ENCODE measurements around the gene ADCY2. TPM values are rescaled to one million over a fixed set of nuclear protein-coding genes. Genes with fewer than 3 reads are reported as not detected.

ADCY2 gene
- total and polyA plus RNA-seq, 4 experiments from 2014 or later = not detected

GRCh38 chr5:7493081-7493480 lies 97.1 kb downstream of the ADCY2 start:
- intact Hi-C loops (cut with micrococcal nuclease) = no loop called here
- Histone ChIP-seq H3K9me3 (ENCODE audit: control insufficient read depth in 1 of 2, low read length in 2 of 2) (no peaks in the 10 kb centered on the region), H3K36me3 (ENCODE audit: insufficient read depth, low read length) (no peaks in the 10 kb centered on the region), H3K4me3 (ENCODE audit: low read length in 2 of 2) (no peak overlapping the region), H3K27ac (ENCODE audit: low read depth, low read length) (no peak overlapping the region), H3K27me3 (ENCODE audit: insufficient read depth, low read length) (no peaks in the 10 kb centered on the region), H3K4me1 (ENCODE audit: insufficient read depth, low read length) (no peaks in the 10 kb centered on the region)
- H3K4me1 Mint-ChIP-seq = no peaks in the 10 kb centered on the region
- no peak for DNase-seq
- H3K36me3 Mint-ChIP-seq = no peaks in the 10 kb centered on the region
- H3K27ac Mint-ChIP-seq = no peak overlapping the region
- ChIA-PET CTCF (ENCODE audit: partially characterized antibody) (no interaction called here), POLR2A (ENCODE audit: partially characterized antibody) (no interaction called here)
- H3K27me3 Mint-ChIP-seq = no peaks in the 10 kb centered on the region
- H3K9me3 Mint-ChIP-seq = peaks cover 0 to 7% (median 2%) of the 10 kb centered on the region in 8 donors
- no peak overlapping the region for H3K4me3 Mint-ChIP-seq

DNA sequence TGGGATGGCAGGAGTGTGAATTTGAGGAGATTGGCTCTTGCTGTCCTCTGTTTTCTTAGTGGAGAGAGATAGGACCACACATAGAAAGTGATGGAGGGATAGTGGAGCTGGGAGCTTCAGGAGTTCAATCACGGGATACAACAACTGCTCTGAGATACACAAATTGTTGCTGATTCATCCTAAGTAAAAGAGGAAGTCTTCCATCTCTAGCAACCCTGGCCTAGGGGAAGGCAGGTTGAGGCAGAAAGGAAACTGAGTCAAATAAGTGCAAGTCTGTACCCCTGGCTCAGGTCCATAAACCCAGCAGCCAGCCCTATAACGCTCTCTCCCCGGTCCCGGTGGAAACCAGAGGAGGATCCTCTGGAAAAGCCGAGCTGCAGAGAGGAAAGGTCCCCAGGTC lies 97.7 kb downstream of the ADCY2 start:
- no peaks in the 10 kb centered on the region for H3K9me3 ChIP-seq (ENCODE audit: control insufficient read depth in 1 of 2, low read length in 2 of 2)
- intact Hi-C loops (cut with micrococcal nuclease) = no loop called here
- H3K27ac ChIP-seq (ENCODE audit: low read depth, low read length) = no peak overlapping the region
- ChIA-PET CTCF (ENCODE audit: partially characterized antibody) (no interaction called here), POLR2A (ENCODE audit: partially characterized antibody) (no interaction called here)
- H3K36me3 Mint-ChIP-seq = no peaks in the 10 kb centered on the region
- no peaks in the 10 kb centered on the region for H3K4me1 Mint-ChIP-seq
- no peak overlapping the region for H3K27ac Mint-ChIP-seq
- no peak overlapping the region for H3K4me3 Mint-ChIP-seq
- no peaks in the 10 kb centered on the region for H3K4me1 ChIP-seq (ENCODE audit: insufficient read depth, low read length)
- H3K36me3 ChIP-seq (ENCODE audit: insufficient read depth, low read length) = no peaks in the 10 kb centered on the region
- H3K27me3 Mint-ChIP-seq = no peaks in the 10 kb centered on the region
- DNase-seq = peak in 1 of 5 donors; percentile 35
- no peak overlapping the region for H3K4me3 ChIP-seq (ENCODE audit: low read length in 2 of 2)
- H3K9me3 Mint-ChIP-seq = peaks cover 0 to 7% (median 2%) of the 10 kb centered on the region in 8 donors
- H3K27me3 ChIP-seq (ENCODE audit: insufficient read depth, low read length) = no peaks in the 10 kb centered on the region

DNA sequence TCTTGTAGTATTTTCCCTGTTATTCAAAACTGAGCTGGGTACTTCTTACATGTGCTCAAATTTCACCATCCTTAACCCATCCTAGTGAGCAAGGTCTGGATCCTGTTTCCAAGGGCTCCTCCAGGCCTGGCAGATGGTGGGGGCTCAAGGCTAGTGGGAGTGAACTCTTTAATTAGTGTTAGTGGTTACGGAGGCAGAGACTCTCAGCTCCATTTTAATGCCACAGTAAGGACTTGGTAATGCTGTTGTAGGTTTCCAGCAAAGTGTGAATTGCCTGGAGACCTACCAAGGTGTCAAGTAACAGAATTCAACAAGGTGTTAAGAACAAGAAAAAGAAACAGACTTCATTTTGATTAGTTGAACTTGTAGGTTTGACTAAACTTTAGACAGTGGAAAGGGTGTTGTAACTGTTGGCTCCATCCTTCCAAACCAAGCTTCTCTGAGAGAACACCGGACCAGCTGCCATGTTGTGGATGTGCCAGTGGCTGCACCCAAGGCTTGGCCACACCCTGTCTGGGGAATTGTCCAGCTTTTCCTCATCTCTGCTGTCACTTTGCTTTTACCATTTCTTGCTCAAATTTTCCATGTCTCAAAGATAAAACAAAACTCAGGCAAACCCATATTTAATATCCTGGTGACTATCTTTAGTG lies 98.7 kb downstream of the ADCY2 start:
- no peak for DNase-seq
- H3K9me3 ChIP-seq (ENCODE audit: control insufficient read depth in 1 of 2, low read length in 2 of 2) = no peaks in the 10 kb centered on the region
- POLR2A ChIA-PET (ENCODE audit: partially characterized antibody) = no interaction called here
- Mint-ChIP-seq H3K4me1 (no peaks in the 10 kb centered on the region), H3K27me3 (no peaks in the 10 kb centered on the region), H3K9me3 (peaks cover 0 to 4% (median 0%) of the 10 kb centered on the region in 8 donors), H3K27ac (no peak overlapping the region), H3K36me3 (no peaks in the 10 kb centered on the region), H3K4me3 (no peak overlapping the region)
- CTCF ChIA-PET (ENCODE audit: partially characterized antibody) = no interaction called here
- intact Hi-C loops (cut with micrococcal nuclease) = no loop called here
- H3K36me3 ChIP-seq (ENCODE audit: insufficient read depth, low read length) = no peaks in the 10 kb centered on the region
- no peak overlapping the region for H3K4me3 ChIP-seq (ENCODE audit: low read length in 2 of 2)
- no peaks in the 10 kb centered on the region for H3K4me1 ChIP-seq (ENCODE audit: insufficient read depth, low read length)
- no peaks in the 10 kb centered on the region for H3K27me3 ChIP-seq (ENCODE audit: insufficient read depth, low read length)
- no peak overlapping the region for H3K27ac ChIP-seq (ENCODE audit: low read depth, low read length)

- no peaks in the 10 kb centered on the region for H3K9me3 Mint-ChIP-seq
- H3K27ac Mint-ChIP-seq = no peak overlapping the region
- Histone ChIP-seq H3K27me3 (ENCODE audit: insufficient read depth, low read length) (no peaks in the 10 kb centered on the region), H3K9me3 (ENCODE audit: control insufficient read depth in 1 of 2, low read length in 2 of 2) (no peaks in the 10 kb centered on the region), H3K4me3 (ENCODE audit: low read length in 2 of 2) (no peak overlapping the region), H3K4me1 (ENCODE audit: insufficient read depth, low read length) (no peaks in the 10 kb centered on the region), H3K36me3 (ENCODE audit: insufficient read depth, low read length) (no peaks in the 10 kb centered on the region), H3K27ac (ENCODE audit: low read depth, low read length) (no peak overlapping the region)
- CTCF ChIA-PET (ENCODE audit: partially characterized antibody) = no interaction called here
- H3K4me1 Mint-ChIP-seq = no peaks in the 10 kb centered on the region
- no peak for DNase-seq
- POLR2A ChIA-PET (ENCODE audit: partially characterized antibody) = no interaction called here
- intact Hi-C loops (cut with micrococcal nuclease) = no loop called here
- H3K4me3 Mint-ChIP-seq = no peak overlapping the region
- H3K36me3 Mint-ChIP-seq = no peaks in the 10 kb centered on the region
- H3K27me3 Mint-ChIP-seq = no peaks in the 10 kb centered on the region
These were observed 99.2 kb downstream of the ADCY2 start for GRCh38 chr5:7495131-7495517.

- POLR2A ChIA-PET (ENCODE audit: partially characterized antibody) = no interaction called here
- Mint-ChIP-seq H3K4me3 (no peak overlapping the region), H3K9me3 (peaks cover 0 to 3% (median 0%) of the 10 kb centered on the region in 8 donors)
These were observed 104.3 kb downstream of the ADCY2 start for GRCh38 chr5:7500256-7500655.

GRCh38 chr5:7501061-7501460 lies 105.1 kb downstream of the ADCY2 start:
- peaks cover 0 to 6% (median 0%) of the 10 kb centered on the region in 8 donors for H3K9me3 Mint-ChIP-seq
- H3K36me3 ChIP-seq (ENCODE audit: insufficient read depth, low read length) = no peaks in the 10 kb centered on the region
- H3K4me1 ChIP-seq (ENCODE audit: insufficient read depth, low read length) = no peaks in the 10 kb centered on the region
- POLR2A ChIA-PET (ENCODE audit: partially characterized antibody) = no interaction called here
- H3K27ac ChIP-seq (ENCODE audit: low read depth, low read length) = no peak overlapping the region
- no peaks in the 10 kb centered on the region for H3K36me3 Mint-ChIP-seq
- H3K4me1 Mint-ChIP-seq = no peaks in the 10 kb centered on the region
- no peak overlapping the region for H3K4me3 Mint-ChIP-seq
- no peaks in the 10 kb centered on the region for H3K27me3 ChIP-seq (ENCODE audit: insufficient read depth, low read length)
- H3K9me3 ChIP-seq (ENCODE audit: control insufficient read depth in 1 of 2, low read length in 2 of 2) = no peaks in the 10 kb centered on the region
- intact Hi-C loops (cut with micrococcal nuclease) = no loop called here
- DNase-seq = no peak
- CTCF ChIA-PET (ENCODE audit: partially characterized antibody) = no interaction called here
- no peaks in the 10 kb centered on the region for H3K27me3 Mint-ChIP-seq
- no peak overlapping the region for H3K27ac Mint-ChIP-seq
- no peak overlapping the region for H3K4me3 ChIP-seq (ENCODE audit: low read length in 2 of 2)

More at GRCh38 chr5:7500256-7500655, 104.3 kb downstream of the ADCY2 start:
- Histone ChIP-seq H3K27ac (ENCODE audit: low read depth, low read length) (no peak overlapping the region), H3K4me3 (ENCODE audit: low read length in 2 of 2) (no peak overlapping the region), H3K9me3 (ENCODE audit: control insufficient read depth in 1 of 2, low read length in 2 of 2) (no peaks in the 10 kb centered on the region), H3K4me1 (ENCODE audit: insufficient read depth, low read length) (no peaks in the 10 kb centered on the region), H3K36me3 (ENCODE audit: insufficient read depth, low read length) (no peaks in the 10 kb centered on the region), H3K27me3 (ENCODE audit: insufficient read depth, low read length) (no peaks in the 10 kb centered on the region)
- no peaks in the 10 kb centered on the region for H3K4me1 Mint-ChIP-seq
- no peaks in the 10 kb centered on the region for H3K27me3 Mint-ChIP-seq
- no peak for DNase-seq
- H3K36me3 Mint-ChIP-seq = no peaks in the 10 kb centered on the region
- H3K27ac Mint-ChIP-seq = no peak overlapping the region
- CTCF ChIA-PET (ENCODE audit: partially characterized antibody) = no interaction called here
- intact Hi-C loops (cut with micrococcal nuclease) = no loop called here

GRCh38 chr5:7503564-7503963 lies 107.6 kb downstream of the ADCY2 start:
- Histone ChIP-seq H3K4me1 (ENCODE audit: insufficient read depth, low read length) (no peaks in the 10 kb centered on the region), H3K36me3 (ENCODE audit: insufficient read depth, low read length) (no peaks in the 10 kb centered on the region), H3K27ac (ENCODE audit: low read depth, low read length) (no peak overlapping the region), H3K9me3 (ENCODE audit: control insufficient read depth in 1 of 2, low read length in 2 of 2) (no peaks in the 10 kb centered on the region), H3K27me3 (ENCODE audit: insufficient read depth, low read length) (no peaks in the 10 kb centered on the region), H3K4me3 (ENCODE audit: low read length in 2 of 2) (no peak overlapping the region)
- ChIA-PET POLR2A (ENCODE audit: partially characterized antibody) (no interaction called here), CTCF (ENCODE audit: partially characterized antibody) (no interaction called here)
- intact Hi-C loops (cut with micrococcal nuclease) = no loop called here
- no peak for DNase-seq
- Mint-ChIP-seq H3K4me1 (no peaks in the 10 kb centered on the region), H3K9me3 (peaks cover 0 to 10% (median under 1%) of the 10 kb centered on the region in 8 donors), H3K36me3 (no peaks in the 10 kb centered on the region), H3K27me3 (no peaks in the 10 kb centered on the region), H3K27ac (no peak overlapping the region), H3K4me3 (no peak overlapping the region)

All from CD4-positive, alpha-beta memory T cell (primary cell).